ENCODE results near the gene C1orf122. TPM values are rescaled to one million over a fixed set of nuclear protein-coding genes. Genes with fewer than 3 reads are reported as not detected.
A peak's percentile ranks its signal among the peaks of the same experiment; 100 is the strongest.

C1orf122 gene
- polyA plus RNA-seq, 1 of the 3 experiments (the other 2 are of a cell fraction), result 75.3 TPM

DNA sequence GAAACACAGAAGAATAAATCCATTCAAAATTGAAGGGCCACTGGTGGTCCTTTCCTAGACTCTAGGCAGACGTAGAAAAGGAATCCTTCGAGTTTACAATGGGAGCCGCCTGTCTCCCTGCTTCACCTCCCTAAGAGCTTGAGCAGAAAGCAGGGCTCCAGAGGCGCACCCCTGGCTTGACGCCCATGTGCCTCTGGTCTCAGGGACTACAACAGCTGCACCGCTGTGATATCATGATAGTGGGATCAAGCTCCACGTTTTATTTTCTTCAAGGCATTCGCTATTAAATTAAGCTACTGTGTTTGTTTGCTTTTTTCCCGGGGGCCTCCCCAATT lies 403 bp upstream of the C1orf122 start (continued):
- TF ChIP-seq REST (IDR thresholded peaks at IDR 0.05; ENCODE audit: low read depth, low read length) (no peak), POLR2AphosphoS5 (IDR thresholded peaks at IDR 0.05; ENCODE audit: low read depth, low read length) (no peak), FOXJ3 (CRISPR knock-in tag; IDR thresholded peaks at IDR 0.05) (no peak), RFX5 (IDR thresholded peaks at IDR 0.05; ENCODE audit: low read length) (no peak), PBX3 (IDR thresholded peaks at IDR 0.05) (no peak), TCF12 (IDR thresholded peaks at IDR 0.05) (no peak), MEF2A (IDR thresholded peaks at IDR 0.05; ENCODE audit: borderline replicate concordance, low read depth) (no peak)
- TF ChIP-seq, protein P1, sequence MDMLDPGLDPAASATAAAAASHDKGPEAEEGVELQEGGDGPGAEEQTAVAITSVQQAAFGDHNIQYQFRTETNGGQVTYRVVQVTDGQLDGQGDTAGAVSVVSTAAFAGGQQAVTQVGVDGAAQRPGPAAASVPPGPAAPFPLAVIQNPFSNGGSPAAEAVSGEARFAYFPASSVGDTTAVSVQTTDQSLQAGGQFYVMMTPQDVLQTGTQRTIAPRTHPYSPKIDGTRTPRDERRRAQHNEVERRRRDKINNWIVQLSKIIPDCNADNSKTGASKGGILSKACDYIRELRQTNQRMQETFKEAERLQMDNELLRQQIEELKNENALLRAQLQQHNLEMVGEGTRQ (IDR thresholded peaks at IDR 0.05; ENCODE audit: borderline replicate concordance, low read depth, low read length), result no peak

DNA sequence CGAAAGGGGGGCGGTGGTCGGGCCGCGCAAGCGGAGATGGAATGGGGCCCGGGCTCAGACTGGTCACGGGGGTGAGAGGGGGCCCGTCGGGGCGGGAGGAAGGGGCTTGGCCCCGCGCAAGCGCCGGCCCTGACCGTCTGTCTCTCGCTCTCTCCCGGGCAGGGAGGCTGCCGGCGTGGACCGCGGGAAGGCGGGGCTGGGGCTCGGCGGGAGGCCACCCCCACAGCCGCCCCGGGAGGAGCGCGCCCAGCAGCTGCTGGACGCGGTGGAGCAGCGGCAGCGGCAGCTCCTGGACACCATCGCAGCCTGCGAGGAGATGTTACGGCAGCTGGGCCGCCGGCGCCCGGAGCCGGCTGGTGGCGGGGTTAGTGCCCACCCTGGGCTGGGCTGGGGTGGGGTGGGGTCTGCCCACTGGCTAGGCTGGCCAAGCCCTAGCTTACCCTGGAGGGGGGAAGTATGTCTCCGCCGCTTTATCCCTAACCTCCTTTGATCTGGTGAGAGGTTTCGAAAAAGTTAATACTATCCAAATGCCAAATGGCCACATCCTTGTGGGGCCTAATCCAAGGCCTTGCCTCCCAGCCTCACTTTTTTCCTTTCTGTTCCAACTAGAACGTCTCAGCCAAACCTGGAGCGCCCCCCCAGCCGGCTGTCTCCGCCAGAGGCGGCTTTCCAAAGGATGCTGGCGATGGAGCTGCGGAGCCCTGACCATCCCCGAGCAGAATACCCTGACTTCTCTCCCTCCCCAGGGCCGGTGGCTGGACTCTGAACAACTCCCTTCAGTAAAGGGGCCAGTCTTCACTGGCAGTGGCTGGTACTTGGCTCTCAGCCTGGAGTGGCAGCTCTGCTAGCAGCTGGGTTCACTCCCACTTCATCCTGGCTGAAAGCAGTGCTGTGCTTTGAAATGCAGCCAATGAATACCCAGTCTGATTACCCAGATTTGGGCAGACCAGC lies 1.1 kb downstream of the C1orf122 start:
- Histone ChIP-seq H3K4me1 (ENCODE audit: control insufficient read depth in 1 of 2, insufficient read depth in 2 of 2, low read depth in 1 of 2, low read length in 1 of 2) (peaks cover 15 to 29% of the 10 kb centered on the region in 2 experiments), H3K27me3 (ENCODE audit: insufficient read depth) (no peaks in the 10 kb centered on the region), H3K4me2 (peak overlapping the region; percentile 86), H3K36me3 (replicated peaks in 1 of 2; ENCODE audit: control insufficient read depth in 1 of 2, insufficient read depth in 2 of 2, low read length in 1 of 2) (peaks cover 50 to 52% of the 10 kb centered on the region in 2 experiments), H3K4me3 (ENCODE audit: low read depth in 2 of 2, low read length in 1 of 2) (peak overlapping the region; percentile 91), H4K20me1 (ENCODE audit: insufficient read depth) (peaks cover 28% of the 10 kb centered on the region), H3K9ac (peak overlapping the region; percentile 89), H3K79me2 (ENCODE audit: insufficient read depth) (peaks cover 51% of the 10 kb centered on the region), H3K27ac (ENCODE audit: low read depth in 2 of 2, low read length in 1 of 2) (peak overlapping the region; percentile 82 to 91), H2AFZ (ENCODE audit: low read depth) (peak overlapping the region; percentile 61), H3K9me3 (no peaks in the 10 kb centered on the region), H3F3A (replicated peaks; ENCODE audit: insufficient read depth) (peaks cover 32% of the 10 kb centered on the region), H3K9me2 (no peaks in the 10 kb centered on the region)
- CTCF ChIA-PET, result interaction anchor here (0.6 to 3.2 kb wide), 8 partner anchors 13 to 181 kb away, joined by 3 to 20 read pairs (median 3); partner anchors contain the start of genes EPHA10, MTF1 and SF3A3
- POLR2A ChIA-PET, result interaction anchor here (0.7 to 3.5 kb wide), 12 partner anchors 10 to 139 kb away, joined by 3 to 29 read pairs (median 4); partner anchors contain the start of genes EPHA10, INPP5B, MANEAL and MTF1
- DNase-seq, result peak; percentile 93
- WGBS (ENCODE audit: low lambda C conversion rate), result 1% methylated on average over 27 of the region's 54 CpGs
- TF ChIP-seq, protein P1 (IDR thresholded peaks at IDR 0.05; ENCODE audit: borderline replicate concordance, low read depth, low read length), result no peak
- TF ChIP-seq JUND (IDR thresholded peaks at IDR 0.05), result 0 out of 2 replicates have a peak, but pooled peaks have one; percentile 6
- peak; percentile 50; the same call in 1 of the 2 replicates for TF ChIP-seq NFIC (IDR thresholded peaks at IDR 0.05; ENCODE audit: borderline replicate concordance)
- TF ChIP-seq EZH2phosphoT487 (IDR thresholded peaks at IDR 0.05; ENCODE audit: borderline replicate concordance, low read depth), result no peak
- TF ChIP-seq POLR2AphosphoS5 (IDR thresholded peaks at IDR 0.05; ENCODE audit: low read depth, low read length), result peak; percentile 16; the same call in 1 of the 2 replicates
- TF ChIP-seq EP300 (IDR thresholded peaks at IDR 0.05; ENCODE audit: borderline replicate concordance in 1 of 2, low read depth in 1 of 2, low read length in 1 of 2), result peak in 1 of 2 experiments; percentile 15; a peak in 1 of 4 replicates
- TF ChIP-seq MXI1 (IDR thresholded peaks at IDR 0.05; ENCODE audit: low read depth, low read length), result peak; percentile 70
- no peak for TF ChIP-seq TEAD4 (IDR thresholded peaks at IDR 0.05; ENCODE audit: borderline replicate concordance, insufficient read depth)
- TF ChIP-seq FOXM1 (IDR thresholded peaks at IDR 0.05; ENCODE audit: low read depth), result no peak
- peak; percentile 51 for TF ChIP-seq PBX3 (IDR thresholded peaks at IDR 0.05)
- TF ChIP-seq CHD2 (IDR thresholded peaks at IDR 0.05; ENCODE audit: low read length, partially characterized antibody), result no peak
- TF ChIP-seq TAF1 (IDR thresholded peaks at IDR 0.05; ENCODE audit: borderline replicate concordance, low read depth, low read length), result no peak
- 0 out of 2 replicates have a peak, but pooled peaks have one; percentile 12 for TF ChIP-seq YY1 (IDR thresholded peaks at IDR 0.05; ENCODE audit: low read depth)
- TF ChIP-seq NRF1 (IDR thresholded peaks at IDR 0.05; ENCODE audit: low read depth, low read length), result peak; percentile 64
- no peak for TF ChIP-seq MEF2A (IDR thresholded peaks at IDR 0.05; ENCODE audit: borderline replicate concordance, low read depth)
